Kidney tubule cell (primary cell): ENCODE data around the gene ARSB.
"Not testable (repeated sequence)": the region's sequence is repeated elsewhere in the genome, so short reads cannot be mapped to it uniquely, and the experiment has no call there.

Experiments used
- DNase-seq: peaks from one replicate; pipeline ENCODE4 v3.0.0-alpha.2; 2018; ENCODE audit warnings: low spot score

The ARSB gene

GRCh38 chr5:78930721-78931120, 54.4 kb downstream of the ARSB start:
- DNase-seq: no peak

- DNase-seq: peak; percentile 44
Observed at GRCh38 chr5:78929833-78930232, 55.3 kb downstream of the ARSB start.

- peak; percentile 75 for DNase-seq
Observed at GRCh38 chr5:78927657-78928282, 57.3 kb downstream of the ARSB start.

- no peak for DNase-seq
Observed at GRCh38 chr5:78926252-78926651, 58.9 kb downstream of the ARSB start.

GRCh38 chr5:78925129-78925876, 59.8 kb downstream of the ARSB start:
- no peak for DNase-seq

GRCh38 chr5:78923622-78923970, 61.5 kb downstream of the ARSB start:
- no peak for DNase-seq

GRCh38 chr5:78922879-78923621, 62.1 kb downstream of the ARSB start:
- DNase-seq: no peak

- DNase-seq: no peak
Observed at GRCh38 chr5:78920604-78921003, 64.5 kb downstream of the ARSB start.

- DNase-seq: no peak
Observed at GRCh38 chr5:78919796-78920195, 65.3 kb downstream of the ARSB start.

- DNase-seq: no peak
Observed at GRCh38 chr5:78916044-78916443, 69.1 kb downstream of the ARSB start.

GRCh38 chr5:78915170-78915569, 69.9 kb downstream of the ARSB start:
- DNase-seq: no peak

GRCh38 chr5:78912811-78913210, 72.3 kb downstream of the ARSB start:
- no peak for DNase-seq

- DNase-seq: no peak
Observed at GRCh38 chr5:78912085-78912771, 72.9 kb downstream of the ARSB start.

GRCh38 chr5:78909224-78909983, 75.7 kb downstream of the ARSB start:
- not testable (repeated sequence) for DNase-seq

- DNase-seq: peak; percentile 13
Observed at GRCh38 chr5:78908173-78909061, 76.7 kb downstream of the ARSB start.

- peak; percentile 38 for DNase-seq
Observed at GRCh38 chr5:78907255-78907891, 77.7 kb downstream of the ARSB start.

GRCh38 chr5:78905084-78905938, 79.8 kb downstream of the ARSB start:
- DNase-seq: no peak

- peak; percentile 11 for DNase-seq
Observed at GRCh38 chr5:78903861-78904260, 81.2 kb downstream of the ARSB start.

- DNase-seq: no peak
Observed at GRCh38 chr5:78903353-78903752, 81.8 kb downstream of the ARSB start.
